ENCODE data around the gene LYRM9.

LYRM9 gene

GRCh38 chr17:27882162-27882840 is 10.9 kb downstream of the LYRM9 start:
- no peaks in the 10 kb centered on the region for H3K27me3 ChIP-seq (ENCODE audit: control insufficient read depth in 5 of 5, insufficient read depth in 4 of 5, low read length in 5 of 5)
- H3K36me3 ChIP-seq (ENCODE audit: control insufficient read depth in 5 of 5, insufficient read depth in 5 of 5, low read length in 5 of 5): peaks cover 0 to 26% (median 17%) of the 10 kb centered on the region in 5 donors
- H3K9ac ChIP-seq (ENCODE audit: low read length in 5 of 5): no peak overlapping the region
- no peaks in the 10 kb centered on the region for H3K9me3 ChIP-seq (ENCODE audit: control insufficient read depth in 5 of 5, low read length in 5 of 5)
- H3K4me1 ChIP-seq (ENCODE audit: control insufficient read depth in 5 of 5, insufficient read depth in 5 of 5, low read length in 5 of 5): no peaks in the 10 kb centered on the region
- H3K4me3 ChIP-seq (ENCODE audit: low read depth in 1 of 5, low read length in 5 of 5): no peak overlapping the region
- no peak overlapping the region for H3K27ac ChIP-seq (ENCODE audit: low read depth, low read length)

- H3K27me3 ChIP-seq (ENCODE audit: control insufficient read depth in 5 of 5, insufficient read depth in 4 of 5, low read length in 5 of 5): no peaks in the 10 kb centered on the region
- no peak overlapping the region for H3K4me3 ChIP-seq (ENCODE audit: low read depth in 1 of 5, low read length in 5 of 5)
- H3K4me1 ChIP-seq (ENCODE audit: control insufficient read depth in 5 of 5, insufficient read depth in 5 of 5, low read length in 5 of 5): no peaks in the 10 kb centered on the region
- H3K9ac ChIP-seq (ENCODE audit: low read length in 5 of 5): peak overlapping the region in 1 of 5 donors; percentile 11
- H3K9me3 ChIP-seq (ENCODE audit: control insufficient read depth in 5 of 5, low read length in 5 of 5): no peaks in the 10 kb centered on the region
- H3K27ac ChIP-seq (ENCODE audit: low read depth, low read length): no peak overlapping the region
- peaks cover 0 to 38% (median 24%) of the 10 kb centered on the region in 5 donors for H3K36me3 ChIP-seq (ENCODE audit: control insufficient read depth in 5 of 5, insufficient read depth in 5 of 5, low read length in 5 of 5)
Measured at GRCh38 chr17:27879987-27880608, 13.1 kb downstream of the LYRM9 start.

- no peaks in the 10 kb centered on the region for H3K27me3 ChIP-seq (ENCODE audit: control insufficient read depth in 5 of 5, insufficient read depth in 4 of 5, low read length in 5 of 5)
- H3K27ac ChIP-seq (ENCODE audit: low read depth, low read length): no peak overlapping the region
- H3K4me3 ChIP-seq (ENCODE audit: low read depth in 1 of 5, low read length in 5 of 5): no peak overlapping the region
- H3K9ac ChIP-seq (ENCODE audit: low read length in 5 of 5): no peak overlapping the region
- peaks cover 0 to 38% (median 27%) of the 10 kb centered on the region in 5 donors for H3K36me3 ChIP-seq (ENCODE audit: control insufficient read depth in 5 of 5, insufficient read depth in 5 of 5, low read length in 5 of 5)
- no peaks in the 10 kb centered on the region for H3K4me1 ChIP-seq (ENCODE audit: control insufficient read depth in 5 of 5, insufficient read depth in 5 of 5, low read length in 5 of 5)
- H3K9me3 ChIP-seq (ENCODE audit: control insufficient read depth in 5 of 5, low read length in 5 of 5): no peaks in the 10 kb centered on the region
Measured at GRCh38 chr17:27878776-27879562, 14.2 kb downstream of the LYRM9 start.

DNA sequence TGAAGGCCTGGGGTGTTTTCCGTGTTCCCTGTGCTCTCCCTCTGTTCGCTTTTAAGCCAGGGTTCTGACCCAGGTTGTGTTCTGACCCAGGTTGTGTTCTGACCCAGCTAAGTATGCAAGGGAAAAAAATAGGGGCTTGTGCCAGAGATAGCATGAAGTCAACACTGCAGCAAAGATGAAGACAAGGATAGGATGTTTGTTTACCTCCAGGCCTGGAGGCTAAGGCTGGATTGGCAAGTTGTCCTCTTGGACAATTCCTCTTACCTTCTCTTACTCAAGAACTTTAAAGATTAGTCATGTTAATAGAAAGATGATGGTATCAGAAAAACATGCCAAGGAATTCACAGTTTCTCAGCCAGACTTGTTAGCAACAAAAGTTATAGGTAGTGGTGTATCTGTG is 19.4 kb downstream of the LYRM9 start:
- no peak overlapping the region for H3K27ac ChIP-seq (ENCODE audit: low read depth, low read length)
- H3K4me3 ChIP-seq (ENCODE audit: low read depth in 1 of 5, low read length in 5 of 5): no peak overlapping the region
- H3K27me3 ChIP-seq (ENCODE audit: control insufficient read depth in 5 of 5, insufficient read depth in 4 of 5, low read length in 5 of 5): no peaks in the 10 kb centered on the region
- peaks cover 0 to 4% (median 0%) of the 10 kb centered on the region in 5 donors for H3K9me3 ChIP-seq (ENCODE audit: control insufficient read depth in 5 of 5, low read length in 5 of 5)
- H3K9ac ChIP-seq (ENCODE audit: low read length in 5 of 5): no peak overlapping the region
- H3K4me1 ChIP-seq (ENCODE audit: control insufficient read depth in 5 of 5, insufficient read depth in 5 of 5, low read length in 5 of 5): no peaks in the 10 kb centered on the region
- peaks cover 0 to 28% (median 22%) of the 10 kb centered on the region in 5 donors for H3K36me3 ChIP-seq (ENCODE audit: control insufficient read depth in 5 of 5, insufficient read depth in 5 of 5, low read length in 5 of 5)

GRCh38 chr17:27873211-27873610 is 20.0 kb downstream of the LYRM9 start:
- Histone ChIP-seq H3K36me3 (ENCODE audit: control insufficient read depth in 5 of 5, insufficient read depth in 5 of 5, low read length in 5 of 5) (peaks cover 0 to 23% (median 18%) of the 10 kb centered on the region in 5 donors), H3K4me1 (ENCODE audit: control insufficient read depth in 5 of 5, insufficient read depth in 5 of 5, low read length in 5 of 5) (no peaks in the 10 kb centered on the region), H3K9ac (ENCODE audit: low read length in 5 of 5) (no peak overlapping the region), H3K4me3 (ENCODE audit: low read depth in 1 of 5, low read length in 5 of 5) (no peak overlapping the region), H3K27me3 (ENCODE audit: control insufficient read depth in 5 of 5, insufficient read depth in 4 of 5, low read length in 5 of 5) (no peaks in the 10 kb centered on the region), H3K9me3 (ENCODE audit: control insufficient read depth in 5 of 5, low read length in 5 of 5) (peaks cover 0 to 4% (median 0%) of the 10 kb centered on the region in 5 donors), H3K27ac (ENCODE audit: low read depth, low read length) (no peak overlapping the region)

DNA sequence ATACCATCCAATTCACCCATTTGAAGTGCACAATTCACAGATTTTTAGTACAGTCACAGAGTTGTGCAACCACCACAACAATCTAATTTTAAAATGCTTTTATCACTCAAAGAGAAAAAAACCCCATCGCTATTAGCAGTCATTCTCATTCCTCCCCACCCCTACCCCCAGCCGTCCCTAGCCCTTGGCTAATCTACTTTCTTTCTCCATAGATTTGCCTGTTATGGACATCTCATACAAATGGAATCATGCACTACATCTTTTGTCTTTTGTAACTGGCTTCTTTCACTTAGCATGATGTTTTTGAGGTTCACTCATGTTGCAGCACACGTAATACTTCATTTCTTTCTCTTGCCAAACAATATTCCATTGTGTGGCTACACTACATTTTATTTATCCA is 20.4 kb downstream of the LYRM9 start:
- peaks cover 0 to 4% (median 0%) of the 10 kb centered on the region in 5 donors for H3K9me3 ChIP-seq (ENCODE audit: control insufficient read depth in 5 of 5, low read length in 5 of 5)
- peaks cover 0 to 18% (median 14%) of the 10 kb centered on the region in 5 donors for H3K36me3 ChIP-seq (ENCODE audit: control insufficient read depth in 5 of 5, insufficient read depth in 5 of 5, low read length in 5 of 5)
- H3K27ac ChIP-seq (ENCODE audit: low read depth, low read length): no peak overlapping the region
- H3K4me1 ChIP-seq (ENCODE audit: control insufficient read depth in 5 of 5, insufficient read depth in 5 of 5, low read length in 5 of 5): no peaks in the 10 kb centered on the region
- H3K9ac ChIP-seq (ENCODE audit: low read length in 5 of 5): no peak overlapping the region
- H3K4me3 ChIP-seq (ENCODE audit: low read depth in 1 of 5, low read length in 5 of 5): no peak overlapping the region
- no peaks in the 10 kb centered on the region for H3K27me3 ChIP-seq (ENCODE audit: control insufficient read depth in 5 of 5, insufficient read depth in 4 of 5, low read length in 5 of 5)

DNA sequence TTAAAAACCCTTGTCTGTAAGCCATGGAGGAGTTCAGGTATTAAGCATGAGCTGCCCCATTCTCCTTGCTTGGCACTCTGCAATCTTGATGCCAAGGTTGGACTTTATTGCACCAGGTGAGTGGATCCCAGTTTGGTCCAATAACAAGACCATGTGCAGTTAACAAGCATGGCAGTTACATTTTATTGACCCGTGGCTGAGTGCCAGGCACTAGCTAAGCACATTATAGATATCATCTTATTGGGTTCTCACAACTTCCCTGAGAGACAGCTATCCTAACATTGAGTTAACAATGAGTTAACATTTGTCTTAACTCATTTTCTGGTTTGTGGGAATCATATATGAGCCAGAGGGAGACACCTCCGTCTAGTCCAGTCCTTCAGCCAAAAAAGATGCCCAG is 21.8 kb downstream of the LYRM9 start:
- Histone ChIP-seq H3K4me1 (ENCODE audit: control insufficient read depth in 5 of 5, insufficient read depth in 5 of 5, low read length in 5 of 5) (no peaks in the 10 kb centered on the region), H3K27ac (ENCODE audit: low read depth, low read length) (no peak overlapping the region), H3K9ac (ENCODE audit: low read length in 5 of 5) (no peak overlapping the region), H3K4me3 (ENCODE audit: low read depth in 1 of 5, low read length in 5 of 5) (no peak overlapping the region), H3K27me3 (ENCODE audit: control insufficient read depth in 5 of 5, insufficient read depth in 4 of 5, low read length in 5 of 5) (no peaks in the 10 kb centered on the region), H3K36me3 (ENCODE audit: control insufficient read depth in 5 of 5, insufficient read depth in 5 of 5, low read length in 5 of 5) (peaks cover 0 to 7% (median 3%) of the 10 kb centered on the region in 5 donors), H3K9me3 (ENCODE audit: control insufficient read depth in 5 of 5, low read length in 5 of 5) (peaks cover 0 to 4% (median 0%) of the 10 kb centered on the region in 5 donors)

- Histone ChIP-seq H3K9ac (ENCODE audit: low read length in 5 of 5) (no peak overlapping the region), H3K27me3 (ENCODE audit: control insufficient read depth in 5 of 5, insufficient read depth in 4 of 5, low read length in 5 of 5) (no peaks in the 10 kb centered on the region), H3K27ac (ENCODE audit: low read depth, low read length) (no peak overlapping the region), H3K9me3 (ENCODE audit: control insufficient read depth in 5 of 5, low read length in 5 of 5) (peaks cover 0 to 4% (median 0%) of the 10 kb centered on the region in 5 donors), H3K36me3 (ENCODE audit: control insufficient read depth in 5 of 5, insufficient read depth in 5 of 5, low read length in 5 of 5) (peaks cover 0 to 5% (median 0%) of the 10 kb centered on the region in 5 donors), H3K4me1 (ENCODE audit: control insufficient read depth in 5 of 5, insufficient read depth in 5 of 5, low read length in 5 of 5) (no peaks in the 10 kb centered on the region), H3K4me3 (ENCODE audit: low read depth in 1 of 5, low read length in 5 of 5) (no peak overlapping the region)
Measured at GRCh38 chr17:27870345-27870744, 22.8 kb downstream of the LYRM9 start.

GRCh38 chr17:27868565-27868964 is 24.6 kb downstream of the LYRM9 start:
- no peaks in the 10 kb centered on the region for H3K27me3 ChIP-seq (ENCODE audit: control insufficient read depth in 5 of 5, insufficient read depth in 4 of 5, low read length in 5 of 5)

DNA sequence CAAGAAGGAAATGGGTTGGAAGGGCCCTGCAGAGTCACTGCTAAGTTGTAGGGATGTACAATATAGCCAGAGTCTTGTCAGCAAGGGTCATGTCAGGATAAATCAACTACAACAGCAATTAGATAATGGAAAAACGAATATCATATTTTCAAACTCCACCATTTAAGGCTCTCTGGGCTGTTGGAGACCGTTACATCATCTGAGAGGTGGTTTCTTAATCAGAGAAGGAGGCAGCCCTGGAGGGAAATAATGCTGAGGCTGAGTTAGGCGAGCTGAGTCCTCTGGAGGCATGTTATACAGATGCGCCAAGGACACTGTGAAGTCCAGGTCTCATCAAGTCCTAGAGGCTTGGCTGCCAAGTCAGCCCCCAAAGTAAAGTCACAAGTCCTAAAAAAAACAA is 30.3 kb downstream of the LYRM9 start:
- Histone ChIP-seq H3K4me1 (ENCODE audit: control insufficient read depth in 5 of 5, insufficient read depth in 5 of 5, low read length in 5 of 5) (no peaks in the 10 kb centered on the region), H3K36me3 (ENCODE audit: control insufficient read depth in 5 of 5, insufficient read depth in 5 of 5, low read length in 5 of 5) (no peaks in the 10 kb centered on the region), H3K9ac (ENCODE audit: low read length in 5 of 5) (no peak overlapping the region), H3K9me3 (ENCODE audit: control insufficient read depth in 5 of 5, low read length in 5 of 5) (no peaks in the 10 kb centered on the region), H3K27ac (ENCODE audit: low read depth, low read length) (no peak overlapping the region), H3K4me3 (ENCODE audit: low read depth in 1 of 5, low read length in 5 of 5) (no peak overlapping the region), H3K27me3 (ENCODE audit: control insufficient read depth in 5 of 5, insufficient read depth in 4 of 5, low read length in 5 of 5) (no peaks in the 10 kb centered on the region)

More at GRCh38 chr17:27868565-27868964, 24.6 kb downstream of the LYRM9 start:
- H3K9ac ChIP-seq (ENCODE audit: low read length in 5 of 5): no peak overlapping the region
- H3K9me3 ChIP-seq (ENCODE audit: control insufficient read depth in 5 of 5, low read length in 5 of 5): peaks cover 0 to 4% (median 0%) of the 10 kb centered on the region in 5 donors
- no peaks in the 10 kb centered on the region for H3K4me1 ChIP-seq (ENCODE audit: control insufficient read depth in 5 of 5, insufficient read depth in 5 of 5, low read length in 5 of 5)
- no peaks in the 10 kb centered on the region for H3K36me3 ChIP-seq (ENCODE audit: control insufficient read depth in 5 of 5, insufficient read depth in 5 of 5, low read length in 5 of 5)
- no peak overlapping the region for H3K4me3 ChIP-seq (ENCODE audit: low read depth in 1 of 5, low read length in 5 of 5)
- no peak overlapping the region for H3K27ac ChIP-seq (ENCODE audit: low read depth, low read length)

Data from subcutaneous abdominal adipose tissue (tissue), 5 donors.